HG03442 (cell line): Measurements from ENCODE around the gene ETAA1.

Experiments
- ATAC-seq: cut with Tn5 transposase; IDR thresholded peaks from one replicate; pipeline ENCODE4 v1.9.1; 2021; ENCODE audit warnings: mild to moderate bottlenecking, moderate library complexity; ENCODE audit not compliant: unreplicated experiment

ETAA1 gene

GRCh38 chr2:67436221-67436620, 39.1 kb downstream of the ETAA1 start:
- ATAC-seq: no peak

- ATAC-seq: no peak
Observed at GRCh38 chr2:67437114-67437513, 40.0 kb downstream of the ETAA1 start.

GRCh38 chr2:67438337-67438736, 41.2 kb downstream of the ETAA1 start:
- no peak for ATAC-seq

- no peak for ATAC-seq
Observed at GRCh38 chr2:67445652-67446268, 48.6 kb downstream of the ETAA1 start.

- no peak for ATAC-seq
Observed at GRCh38 chr2:67446491-67446911, 49.4 kb downstream of the ETAA1 start.

- ATAC-seq: no peak
Observed at GRCh38 chr2:67448648-67449047, 51.5 kb downstream of the ETAA1 start.

GRCh38 chr2:67451086-67451832, 54.1 kb downstream of the ETAA1 start:
- ATAC-seq: no peak

- ATAC-seq: no peak
Observed at GRCh38 chr2:67453310-67453709, 56.2 kb downstream of the ETAA1 start.

- no peak for ATAC-seq
Observed at GRCh38 chr2:67455219-67456142, 58.3 kb downstream of the ETAA1 start.

GRCh38 chr2:67456428-67456827, 59.3 kb downstream of the ETAA1 start:
- no peak for ATAC-seq

GRCh38 chr2:67457699-67458098, 60.6 kb downstream of the ETAA1 start:
- ATAC-seq: no peak

GRCh38 chr2:67459761-67460160, 62.6 kb downstream of the ETAA1 start:
- ATAC-seq: no peak
